ENCODE data around the gene KRTAP26-1.

Gene KRTAP26-1

DNA sequence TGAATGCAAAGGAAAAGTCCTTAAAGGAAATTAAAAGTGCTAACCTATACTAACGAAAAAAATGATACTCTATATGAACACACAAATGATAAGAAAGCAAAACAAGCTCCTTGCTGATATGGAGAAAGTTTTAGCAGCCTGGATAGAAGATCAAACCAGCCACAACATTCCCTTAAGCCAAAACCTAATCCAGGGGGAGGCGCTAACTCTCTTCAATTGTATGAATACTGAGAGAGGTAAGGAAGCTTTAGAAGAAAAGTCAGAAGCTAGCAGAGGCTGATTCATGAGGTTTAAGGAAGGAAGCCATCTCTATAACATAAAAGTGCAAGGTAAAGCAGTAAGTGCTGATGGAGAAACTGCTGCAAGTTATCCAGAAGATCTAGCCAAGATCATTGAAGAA is 24.9 kb upstream of the KRTAP26-1 start:
- H3K4me3 ChIP-seq (ENCODE audit: low read depth, low read length) = no peak overlapping the region
- TF ChIP-seq, protein P1, sequence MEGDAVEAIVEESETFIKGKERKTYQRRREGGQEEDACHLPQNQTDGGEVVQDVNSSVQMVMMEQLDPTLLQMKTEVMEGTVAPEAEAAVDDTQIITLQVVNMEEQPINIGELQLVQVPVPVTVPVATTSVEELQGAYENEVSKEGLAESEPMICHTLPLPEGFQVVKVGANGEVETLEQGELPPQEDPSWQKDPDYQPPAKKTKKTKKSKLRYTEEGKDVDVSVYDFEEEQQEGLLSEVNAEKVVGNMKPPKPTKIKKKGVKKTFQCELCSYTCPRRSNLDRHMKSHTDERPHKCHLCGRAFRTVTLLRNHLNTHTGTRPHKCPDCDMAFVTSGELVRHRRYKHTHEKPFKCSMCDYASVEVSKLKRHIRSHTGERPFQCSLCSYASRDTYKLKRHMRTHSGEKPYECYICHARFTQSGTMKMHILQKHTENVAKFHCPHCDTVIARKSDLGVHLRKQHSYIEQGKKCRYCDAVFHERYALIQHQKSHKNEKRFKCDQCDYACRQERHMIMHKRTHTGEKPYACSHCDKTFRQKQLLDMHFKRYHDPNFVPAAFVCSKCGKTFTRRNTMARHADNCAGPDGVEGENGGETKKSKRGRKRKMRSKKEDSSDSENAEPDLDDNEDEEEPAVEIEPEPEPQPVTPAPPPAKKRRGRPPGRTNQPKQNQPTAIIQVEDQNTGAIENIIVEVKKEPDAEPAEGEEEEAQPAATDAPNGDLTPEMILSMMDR (IDR thresholded peaks at IDR 0.05; ENCODE audit: low read depth, low read length) = no peak
- in situ Hi-C loops (cut with HindIII; ENCODE audit: low sequenced_read_pairs) = no loop called here

DNA sequence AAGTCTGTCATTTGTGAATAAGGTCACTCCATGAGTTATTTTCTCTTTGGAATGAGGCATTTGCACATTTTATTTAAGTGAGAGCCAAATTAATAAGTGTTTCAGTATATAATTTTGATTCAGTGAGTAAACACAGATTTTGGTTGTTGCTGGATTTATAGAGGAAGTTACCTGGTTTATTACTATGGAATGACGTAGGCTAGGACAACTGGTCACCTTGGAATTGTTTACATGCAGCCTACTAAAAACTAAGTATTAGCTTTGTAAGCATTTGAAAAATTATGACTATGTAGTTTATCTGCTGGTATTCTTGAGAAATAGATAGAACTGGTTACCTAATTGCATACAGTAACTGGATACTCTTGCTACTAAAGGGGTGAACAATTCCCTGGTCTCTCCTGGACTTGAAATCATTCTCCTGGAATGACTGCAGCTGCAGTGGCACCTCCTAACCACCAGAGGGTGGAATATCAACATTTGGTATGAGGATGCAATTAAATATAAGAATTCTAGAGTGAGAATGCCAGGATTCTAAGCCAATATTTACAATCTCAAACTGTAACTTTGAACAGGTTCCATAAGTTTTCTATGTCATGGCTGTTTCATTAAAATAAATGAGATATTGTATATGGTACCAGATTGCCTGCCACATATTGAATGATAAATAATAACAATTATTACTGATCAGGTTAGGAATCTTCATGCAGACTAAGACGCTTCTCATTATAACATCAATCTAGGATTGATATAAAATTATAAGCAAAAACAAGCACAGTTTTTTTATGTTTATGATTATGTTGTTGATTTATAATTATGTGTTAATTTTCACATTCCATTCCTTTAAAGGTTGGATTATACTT is 20.8 kb upstream of the KRTAP26-1 start:
- DNase-seq (ENCODE audit: low read depth, low spot score) = peak; percentile 23
- in situ Hi-C loops (cut with HindIII; ENCODE audit: low sequenced_read_pairs) = no loop called here

More for the DNA sequence above, 24.9 kb upstream of the KRTAP26-1 start:
- DNase-seq (ENCODE audit: low read depth, low spot score) = no peak

DNA sequence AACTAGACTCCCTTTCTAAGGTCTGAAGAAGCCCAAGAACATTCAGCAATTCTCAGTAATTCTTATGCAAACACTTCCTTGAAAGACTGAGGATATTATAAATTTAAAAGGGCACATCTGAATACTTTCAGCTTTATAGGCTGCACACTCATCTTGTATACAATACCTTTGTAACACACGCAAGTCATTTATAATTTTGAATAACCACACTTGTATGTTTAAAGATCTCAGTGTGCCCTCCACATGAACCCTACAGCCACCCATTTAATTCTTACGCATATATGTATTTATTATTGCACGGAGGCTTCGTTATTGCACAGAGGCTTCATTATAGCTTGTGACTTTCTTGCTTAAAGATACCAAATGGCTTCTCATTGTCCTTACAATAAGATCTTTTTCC is 18.6 kb upstream of the KRTAP26-1 start:
- in situ Hi-C loops (cut with HindIII; ENCODE audit: low sequenced_read_pairs) = no loop called here
- DNase-seq (ENCODE audit: low read depth, low spot score) = no peak
- no peak overlapping the region for H3K4me3 ChIP-seq (ENCODE audit: low read depth, low read length)
- TF ChIP-seq, protein P1 (IDR thresholded peaks at IDR 0.05; ENCODE audit: low read depth, low read length) = no peak

More for the DNA sequence above, 20.8 kb upstream of the KRTAP26-1 start:
- TF ChIP-seq, protein P1 (IDR thresholded peaks at IDR 0.05; ENCODE audit: low read depth, low read length) = peak; percentile 79
- H3K4me3 ChIP-seq (ENCODE audit: low read depth, low read length) = no peak overlapping the region

DNA sequence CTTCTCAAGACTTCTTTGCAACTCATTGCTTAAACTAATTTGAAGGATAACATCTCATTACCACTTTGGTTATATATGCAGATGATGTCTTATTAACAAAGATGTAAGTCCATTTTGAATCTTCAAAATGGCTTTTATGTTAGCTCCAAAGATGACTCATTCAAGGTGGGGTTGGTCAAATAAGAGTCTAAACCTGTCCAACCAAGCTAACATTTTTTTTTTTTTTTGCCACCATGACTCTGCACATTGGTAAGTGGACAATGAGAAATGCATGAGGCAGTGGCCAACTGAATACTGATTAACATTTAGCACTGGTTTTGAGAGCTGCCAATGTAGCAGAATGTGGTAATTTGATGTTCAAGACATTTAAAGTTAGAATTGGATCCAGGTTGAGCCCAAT is 17.7 kb upstream of the KRTAP26-1 start:
- DNase-seq (ENCODE audit: low read depth, low spot score) = no peak
- TF ChIP-seq, protein P1 (IDR thresholded peaks at IDR 0.05; ENCODE audit: low read depth, low read length) = no peak
- in situ Hi-C loops (cut with HindIII; ENCODE audit: low sequenced_read_pairs) = no loop called here
- no peak overlapping the region for H3K4me3 ChIP-seq (ENCODE audit: low read depth, low read length)

DNA sequence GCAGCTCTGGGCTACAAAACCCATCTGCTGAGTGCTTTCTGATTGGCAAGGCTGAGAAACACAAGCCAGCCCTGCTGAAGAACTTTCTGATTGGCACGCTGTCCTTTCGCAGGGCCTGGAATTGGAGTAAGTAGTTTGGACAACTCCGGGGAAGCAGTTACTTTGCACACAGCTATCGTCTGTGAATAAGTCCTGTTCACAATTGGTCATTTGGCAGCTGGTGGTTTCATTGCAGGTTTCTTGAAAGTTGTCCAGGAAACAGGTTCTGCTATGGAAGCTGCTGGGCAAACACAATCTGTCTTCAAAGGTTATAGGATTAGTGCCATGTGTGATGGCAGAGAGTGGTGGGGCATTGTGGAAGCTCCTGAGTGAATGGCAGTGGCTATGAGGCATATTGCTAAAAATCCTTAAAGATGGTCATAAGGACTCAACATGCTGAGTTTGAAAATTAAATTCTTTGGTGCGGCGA is 17.2 kb upstream of the KRTAP26-1 start, which contains the start of gene KRTAP27-1:
TSS of gene KRTAP27-1 (minus strand) at position 419 of the 469 bp plus-strand sequence. CDS start at position 393, 26 bp downstream.
- in situ Hi-C loops (cut with HindIII; ENCODE audit: low sequenced_read_pairs) = no loop called here
- TF ChIP-seq, protein P1 (IDR thresholded peaks at IDR 0.05; ENCODE audit: low read depth, low read length) = no peak
- DNase-seq (ENCODE audit: low read depth, low spot score) = no peak
- no peak within 1 kb of the TSS for H3K4me3 ChIP-seq (ENCODE audit: low read depth, low read length)

DNA sequence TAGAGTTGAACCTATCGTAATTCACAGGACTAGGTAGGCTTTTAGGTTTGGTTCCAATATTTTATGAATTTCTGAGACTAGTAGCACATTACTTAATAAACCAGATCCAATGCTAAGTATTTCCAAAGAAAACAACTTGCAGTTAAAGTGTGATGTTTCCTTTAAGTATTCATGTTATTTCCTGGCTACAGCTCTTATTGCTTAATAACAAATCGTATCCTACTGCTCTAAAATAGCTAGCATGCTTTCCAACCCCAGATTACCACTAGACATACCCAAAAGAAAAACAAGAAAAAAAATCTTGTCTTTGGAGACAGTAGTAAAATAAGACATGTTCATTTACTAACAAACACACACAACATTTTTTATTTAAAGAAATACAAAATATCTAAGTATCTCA is 16.5 kb upstream of the KRTAP26-1 start:
- TF ChIP-seq, protein P1 (IDR thresholded peaks at IDR 0.05; ENCODE audit: low read depth, low read length) = no peak
- DNase-seq (ENCODE audit: low read depth, low spot score) = peak; percentile 31
- in situ Hi-C loops (cut with HindIII; ENCODE audit: low sequenced_read_pairs) = no loop called here
- H3K4me3 ChIP-seq (ENCODE audit: low read depth, low read length) = no peak overlapping the region
